Adrenal gland (tissue), 5 donors: ENCODE results near the gene NDUFB6.
A peak's percentile ranks its signal among the peaks of the same experiment; 100 is the strongest.

Experiments used
- CTCF ChIP-seq, 6 experiments: fragments of 450-650 bp in 4 of 6; fragments of 200-600 bp in 2 of 6; sonication (generic) in 1 of 6; IDR thresholded peaks; 1 replicate in 5 of 6; 2 replicates in 1 of 6; pipeline versions ENCODE4 v1.5.1 to v1.8.0; 2016 to 2021; ENCODE audit warnings: antibody characterized with exemption in 6 of 6, mild to moderate bottlenecking in 2 of 6, moderate library complexity in 1 of 6
- POLR2A ChIP-seq, 2 donors: fragments of 450-650 bp; IDR thresholded peaks; one replicate each; pipeline ENCODE4 v1.6.1; 2017; ENCODE audit warnings: antibody characterized with exemption in 2 of 2, mild to moderate bottlenecking in 2 of 2, moderate library complexity in 1 of 2
- donor health status: DM: no; HTN: no; CAD: no.

- TF ChIP-seq CTCF (IDR thresholded peaks at IDR 0.05) (peak in 4 of 6 experiments; percentile 22 to 59 (median 46)), POLR2A (IDR thresholded peaks at IDR 0.05) (peak; percentile 40 to 89)
Observed at GRCh38 chr9:32526041-32526706, 46.8 kb downstream of the NDUFB6 start, which contains the start of gene RIGI.
